K562 (cell line): ENCODE data around the gene SERPINB11. TPM values are rescaled to one million over a fixed set of nuclear protein-coding genes. Genes with fewer than 3 reads are reported as not detected.

Experiments
- ATAC-seq: fragments of 200-7000 bp; cut with Tn5 transposase; 3 replicates; pipeline ENCODE4 v1.9.1; 2020; ENCODE audit warnings: moderate library complexity
- BruUV-seq: library from RNA; stranded (reverse); fragments of 400-500 nt; replicated peaks from 2 replicates; lab custom pipeline; 2021; lab: Mats Ljungman, UMichigan
- CTCF ChIA-PET: fragments of 300-600 bp; formaldehyde crosslinking; extraction: SDS; loops from one replicate; lab custom pipeline; 2021; ENCODE audit warnings: low intra/inter-chr PET ratio; lab: Yijun Ruan, JAX
- POLR2A ChIA-PET: fragments of 300-600, 350-650 bp; sonication (Branson Sonifier 250); formaldehyde crosslinking; extraction: SDS; loops from one replicate; lab custom pipeline; 2021; ENCODE audit warnings: antibody characterized with exemption, inconsistent platforms; lab: Yijun Ruan, JAX
- DNase-seq, 4 experiments: peaks; one replicate each; pipeline versions ENCODE4 v3.0.0 to v3.0.0-alpha.2; 2011 to 2018; ENCODE audit warnings: low spot score in 3 of 4, mixed read lengths in 3 of 4; ENCODE audit errors: extremely low read depth in 1 of 4
- FAIRE-seq: peaks from 2 replicates; lab custom pipeline; 2011; peaks lifted over from hg19 to GRCh38; lab: Jason Lieb, UNC
- H2AFZ ChIP-seq: 2 replicates; pipeline ENCODE4 v1.6.0; 2011; ENCODE audit warnings: low read depth, low read length, control low read depth, inconsistent platforms
- H3K27ac ChIP-seq: fragments of 200-600 bp; 3 replicates; pipeline ENCODE4 v1.8.0; 2011; ENCODE audit warnings: low read depth, mild to moderate bottlenecking, control low read depth, inconsistent platforms, low read length, moderate library complexity, mixed read lengths; ENCODE audit errors: extremely low read depth
- H3K27me3 ChIP-seq, 2 experiments: fragments of 300-600 bp in 1 of 2; 2 replicates in 1 of 2; 3 replicates in 1 of 2; pipeline versions ENCODE4 v1.6.0 to v1.8.0; 2011; ENCODE audit warnings: inconsistent platforms in 2 of 2, low read length in 2 of 2, mild to moderate bottlenecking in 1 of 2, mixed read lengths in 1 of 2, moderate library complexity in 1 of 2; ENCODE audit not compliant: control insufficient read depth in 2 of 2, insufficient read depth in 2 of 2
- H3K36me3 ChIP-seq: fragments of 300-600 bp; 3 replicates; pipeline ENCODE4 v1.8.0; 2011; ENCODE audit warnings: mild to moderate bottlenecking, low read length, inconsistent platforms; ENCODE audit not compliant: control insufficient read depth, insufficient read depth
- H3K4me1 ChIP-seq, 2 experiments: fragments of 200-600 bp in 1 of 2; replicated peaks in 1 of 2; 2 replicates in 1 of 2; 3 replicates in 1 of 2; pipeline versions ENCODE4 v1.5.1 to v1.8.0; 2011; ENCODE audit warnings: inconsistent platforms in 2 of 2, low read length in 2 of 2, mild to moderate bottlenecking in 1 of 2, mixed read lengths in 1 of 2, moderate library complexity in 1 of 2; ENCODE audit not compliant: control insufficient read depth in 2 of 2, insufficient read depth in 2 of 2
- H3K4me2 ChIP-seq: 2 replicates; pipeline ENCODE4 v1.6.1; 2011; ENCODE audit warnings: low read length, control low read depth, inconsistent platforms, mixed read lengths; ENCODE audit not compliant: insufficient read depth
- H3K4me3 ChIP-seq: fragments of 200-600 bp; sonication (generic), shearing (Covaris generic); 2 replicates; pipeline ENCODE4 v1.5.1; 2016; ENCODE audit warnings: control low read depth, inconsistent platforms
- H3K79me2 ChIP-seq: fragments of 200-600 bp; 3 replicates; pipeline ENCODE4 v1.8.0; 2011; ENCODE audit warnings: low read length, inconsistent platforms; ENCODE audit not compliant: control insufficient read depth, insufficient read depth
- H3K9ac ChIP-seq, 2 experiments: 2 replicates each; pipeline versions ENCODE4 v1.6.0 to v1.6.1; 2011; ENCODE audit warnings: low read depth in 2 of 2, low read length in 2 of 2, control low read depth in 1 of 2, inconsistent platforms in 1 of 2, mild to moderate bottlenecking in 1 of 2, mixed read lengths in 1 of 2; ENCODE audit not compliant: insufficient read depth in 1 of 2
- H3K9me1 ChIP-seq: one replicate; pipeline ENCODE4 v1.6.0; 2011; ENCODE audit warnings: inconsistent platforms, mild to moderate bottlenecking, low read length, moderate library complexity; ENCODE audit not compliant: control insufficient read depth, insufficient read depth
- H3K9me3 ChIP-seq: replicated peaks from 2 replicates; pipeline ENCODE4 v1.5.1; 2011; ENCODE audit warnings: low read depth, low read length, inconsistent platforms; ENCODE audit not compliant: control insufficient read depth, insufficient read depth
- H4K20me1 ChIP-seq: replicated peaks from 2 replicates; pipeline ENCODE4 v1.6.1; 2011; ENCODE audit warnings: low read length, inconsistent platforms, mixed read lengths; ENCODE audit not compliant: control insufficient read depth, insufficient read depth
- BCL6 ChIP-seq: fragments of 250-450 bp; sonication (Bioruptor Pico); IDR thresholded peaks from 2 replicates; pipeline ENCODE4 v1.4.0; 2020
- HDAC6 ChIP-seq: IDR thresholded peaks from 2 replicates; pipeline ENCODE4 v1.6.1; 2012; ENCODE audit warnings: low read depth, mild to moderate bottlenecking, control low read depth, inconsistent platforms, low read length, moderate library complexity
- RBM17 ChIP-seq: fragments of 200-400 bp; formaldehyde crosslinking; IDR thresholded peaks from 2 replicates; pipeline ENCODE4 v1.6.1; 2017; ENCODE audit warnings: low read depth, mild to moderate bottlenecking, low read length, borderline replicate concordance
- RFX5 ChIP-seq: IDR thresholded peaks from 2 replicates; pipeline ENCODE4 v1.6.1; 2011; ENCODE audit warnings: low read depth, mild to moderate bottlenecking, improper control_type of control experiment, low read length
- SLC30A9 ChIP-seq: fragments of 250-450 bp; sonication (Bioruptor Pico); IDR thresholded peaks from 2 replicates; pipeline ENCODE4 v1.8.0; 2022; ENCODE audit warnings: mild to moderate bottlenecking, moderate library complexity
- USF1 ChIP-seq: sonication (generic); formaldehyde crosslinking; IDR thresholded peaks from 2 replicates; pipeline ENCODE4 v1.9.0; 2022; ENCODE audit warnings: mild to moderate bottlenecking, missing genetic modification reagents
- in situ Hi-C: fragments of 300-500 bp; cut with MboI; formaldehyde crosslinking; loops from 4 replicates; pipeline ENCODE4 v1.15.0; 2018; ENCODE audit warnings: inconsistent platforms, mixed read lengths
- intact Hi-C: fragments of 100-400 bp; cut with micrococcal nuclease; formaldehyde crosslinking; loops from 2 replicates; pipeline ENCODE4 v1.14.2; 2022
- polyA plus RNA-seq, 8 experiments: library from polyadenylated mRNA; depleted of rRNA in 4 of 8; stranded (reverse) in 5 of 8; unstranded in 3 of 8; fragments of >200 nt; fragmentation: Nextera tagmentation in 2 of 8; fragmentation: Illumina TruSeq in 1 of 8; extraction: Ambion mirVana in 2 of 8; extraction: Trizol in 1 of 8; gene quantifications; 2 replicates each; pipeline versions ENCODE4 v1.2.1 to v1.2.3, GENCODE V29; 2011 to 2014; ENCODE audit warnings: inconsistent platforms in 1 of 8, missing spikeins in 1 of 8
- total RNA-seq, 7 experiments: library from RNA; depleted of rRNA in 6 of 7; stranded (reverse); fragments of >200 nt in 6 of 7; fragmentation: Illumina TruSeq in 2 of 7; extraction: Trizol in 2 of 7; gene quantifications; 2 replicates each; pipeline versions ENCODE4 v1.2.1 to v1.2.3, GENCODE V29; 2011 to 2021; ENCODE audit warnings: low replicate concordance in 1 of 7
- TF ChIP-seq, protein P1 (sequence below): sonication (generic); formaldehyde crosslinking; IDR thresholded peaks from 2 replicates; pipeline ENCODE4 v1.8.1; 2023; ENCODE audit warnings: mild to moderate bottlenecking, missing genetic modification reagents

The SERPINB11 gene
- total and polyA plus RNA-seq, 9 of the 15 experiments (the other 6 are each of a cell fraction or from before 2014, with no cell fraction given): not detected

DNA sequence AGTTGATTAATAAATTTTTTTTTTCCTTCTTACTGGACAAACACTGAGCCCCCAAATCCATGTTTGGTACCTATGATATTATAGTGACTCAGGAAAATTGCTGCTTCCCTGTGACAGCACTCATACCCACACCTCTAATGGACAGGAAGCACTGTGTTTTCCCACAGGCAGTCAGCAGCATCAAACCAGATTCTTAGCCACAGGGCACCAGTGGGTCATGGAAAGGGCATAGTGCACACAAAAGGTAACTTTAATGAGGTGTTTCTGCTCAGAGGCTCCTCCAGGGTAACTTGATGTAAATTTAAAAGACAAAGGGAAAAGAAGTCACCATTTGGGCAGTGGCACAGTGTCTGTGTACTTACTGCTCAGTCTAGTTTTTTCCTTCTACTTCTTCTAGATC is 34.1 kb downstream of the SERPINB11 start:
- no peaks in the 10 kb centered on the region for H3K36me3 ChIP-seq
- no peak overlapping the region for H3K9ac ChIP-seq
- no peaks in the 10 kb centered on the region for H3K9me3 ChIP-seq
- no peaks in the 10 kb centered on the region for H3K79me2 ChIP-seq
- no peak for FAIRE-seq
- no peaks in the 10 kb centered on the region for H4K20me1 ChIP-seq
- no peaks in the 10 kb centered on the region for H3K27me3 ChIP-seq
- POLR2A ChIA-PET: no interaction called here
- no peaks in the 10 kb centered on the region for H3K4me1 ChIP-seq
- H3K4me2 ChIP-seq: no peak overlapping the region
- no peak for ATAC-seq
- no peak overlapping the region for H3K4me3 ChIP-seq
- no TSS peak for BruUV-seq
- H3K9me1 ChIP-seq: no peaks in the 10 kb centered on the region
- CTCF ChIA-PET: no interaction called here
- no peak for DNase-seq
- TF ChIP-seq, protein P1, sequence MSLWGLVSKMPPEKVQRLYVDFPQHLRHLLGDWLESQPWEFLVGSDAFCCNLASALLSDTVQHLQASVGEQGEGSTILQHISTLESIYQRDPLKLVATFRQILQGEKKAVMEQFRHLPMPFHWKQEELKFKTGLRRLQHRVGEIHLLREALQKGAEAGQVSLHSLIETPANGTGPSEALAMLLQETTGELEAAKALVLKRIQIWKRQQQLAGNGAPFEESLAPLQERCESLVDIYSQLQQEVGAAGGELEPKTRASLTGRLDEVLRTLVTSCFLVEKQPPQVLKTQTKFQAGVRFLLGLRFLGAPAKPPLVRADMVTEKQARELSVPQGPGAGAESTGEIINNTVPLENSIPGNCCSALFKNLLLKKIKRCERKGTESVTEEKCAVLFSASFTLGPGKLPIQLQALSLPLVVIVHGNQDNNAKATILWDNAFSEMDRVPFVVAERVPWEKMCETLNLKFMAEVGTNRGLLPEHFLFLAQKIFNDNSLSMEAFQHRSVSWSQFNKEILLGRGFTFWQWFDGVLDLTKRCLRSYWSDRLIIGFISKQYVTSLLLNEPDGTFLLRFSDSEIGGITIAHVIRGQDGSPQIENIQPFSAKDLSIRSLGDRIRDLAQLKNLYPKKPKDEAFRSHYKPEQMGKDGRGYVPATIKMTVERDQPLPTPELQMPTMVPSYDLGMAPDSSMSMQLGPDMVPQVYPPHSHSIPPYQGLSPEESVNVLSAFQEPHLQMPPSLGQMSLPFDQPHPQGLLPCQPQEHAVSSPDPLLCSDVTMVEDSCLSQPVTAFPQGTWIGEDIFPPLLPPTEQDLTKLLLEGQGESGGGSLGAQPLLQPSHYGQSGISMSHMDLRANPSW (CRISPR knock-in tag): no peak
- TF ChIP-seq USF1: no peak
- TF ChIP-seq RFX5: no peak
- TF ChIP-seq SLC30A9 (CRISPR knock-in tag): no peak
- no peak for TF ChIP-seq HDAC6
- TF ChIP-seq RBM17: no peak
- no peak for TF ChIP-seq BCL6 (CRISPR knock-in tag)
- in situ Hi-C loops (no loop called here), intact Hi-C loops (no loop called here)
- H3K27ac ChIP-seq: no peak overlapping the region
- no peak overlapping the region for H2AFZ ChIP-seq
